Activated B cell treated with CpG ODN at 0.5 μM for 24 hours (primary cell): ENCODE measurements around the gene AHDC1. TPM values are rescaled to one million over a fixed set of nuclear protein-coding genes. Genes with fewer than 3 reads are reported as not detected.

Experiments used
- ATAC-seq: fragments of 200-7000 bp; cut with Tn5 transposase; one replicate; pipeline ENCODE4 v1.10.0; 2021; ENCODE audit warnings: low read depth, mild to moderate bottlenecking, moderate library complexity
- CTCF ChIA-PET: fragments of 350-600 bp; sonication (Branson Sonifier 250); formaldehyde crosslinking; loops from one replicate; lab custom pipeline; 2021; ENCODE audit warnings: antibody characterized with exemption; lab: Charles Lee
- POLR2A ChIA-PET: fragments of 350-600 bp; sonication (Branson Sonifier 250); formaldehyde crosslinking; loops from one replicate; lab custom pipeline; 2021; ENCODE audit warnings: antibody characterized with exemption; lab: Charles Lee
- DNase-seq: peaks from one replicate; pipeline ENCODE4 v3.0.0; 2022
- H3K27ac Mint-ChIP-seq: one replicate; pipeline ENCODE4 v1.8.0; 2020; ENCODE audit warnings: mixed read lengths
- H3K27me3 Mint-ChIP-seq: one replicate; pipeline ENCODE4 v1.8.0; 2021; ENCODE audit warnings: mixed read lengths
- H3K36me3 Mint-ChIP-seq: one replicate; pipeline ENCODE4 v1.8.0; 2021; ENCODE audit warnings: low read depth, mixed read lengths
- H3K4me1 Mint-ChIP-seq: one replicate; pipeline ENCODE4 v1.8.0; 2021; ENCODE audit warnings: mixed read lengths
- H3K4me3 Mint-ChIP-seq: one replicate; pipeline ENCODE4 v1.8.0; 2020; ENCODE audit warnings: mild to moderate bottlenecking, mixed read lengths
- H3K9me3 Mint-ChIP-seq: one replicate; pipeline ENCODE4 v1.8.0; 2020; ENCODE audit warnings: mixed read lengths
- CTCF ChIP-seq: fragments of 200-600 bp; IDR thresholded peaks from one replicate; pipeline ENCODE4 v1.8.0; 2022; ENCODE audit warnings: antibody characterized with exemption, mild to moderate bottlenecking
- intact Hi-C: fragments of 100-400 bp; cut with micrococcal nuclease; formaldehyde crosslinking; loops from one replicate; pipeline ENCODE4 v1.15.1; 2024
- total RNA-seq: library from RNA; stranded (reverse); gene quantifications from 2 replicates; pipeline ENCODE4 v1.2.3, GENCODE V29; 2022

Gene AHDC1
- total RNA-seq, 1 donor from 2014 or later: 22.4 TPM

- Mint-ChIP-seq H3K9me3 (no peaks in the 10 kb centered on the region), H3K4me1 (peaks cover 31% of the 10 kb centered on the region), H3K36me3 (peaks cover 70% of the 10 kb centered on the region), H3K4me3 (no peak overlapping the region), H3K27ac (no peak overlapping the region), H3K27me3 (no peaks in the 10 kb centered on the region)
- no peak for TF ChIP-seq CTCF
- ChIA-PET CTCF (interaction anchor here (0.9 to 1.7 kb wide), 5 partner anchors 10 to 58 kb away, joined by 3 to 4 read pairs (median 3); no protein-coding TSS in a partner anchor), POLR2A (interaction anchor here (0.6 to 12.2 kb wide), 4 partner anchors 17 to 192 kb away, joined by 3 to 207 read pairs (median 4); no protein-coding TSS in a partner anchor)
- no peak for DNase-seq
- intact Hi-C loops: no loop called here
- ATAC-seq: no peak
Measured at GRCh38 chr1:27614625-27615344, 10.8 kb upstream of the AHDC1 start.

GRCh38 chr1:27614043-27614624 lies 10.2 kb upstream of the AHDC1 start:
- ChIA-PET POLR2A (interaction anchor here (1.3 to 12.2 kb wide), 2 partner anchors 45 to 48 kb away, joined by 3 to 207 read pairs; no protein-coding TSS in a partner anchor), CTCF (interaction anchor here (0.9 to 1.7 kb wide), 5 partner anchors 9 to 57 kb away, joined by 3 to 4 read pairs (median 3); no protein-coding TSS in a partner anchor)
- intact Hi-C loops: no loop called here
- H3K27ac Mint-ChIP-seq: peak overlapping the region; percentile 59
- no peak overlapping the region for H3K4me3 Mint-ChIP-seq
- H3K4me1 Mint-ChIP-seq: peaks cover 26% of the 10 kb centered on the region
- H3K27me3 Mint-ChIP-seq: no peaks in the 10 kb centered on the region
- no peak for ATAC-seq
- H3K9me3 Mint-ChIP-seq: no peaks in the 10 kb centered on the region
- no peak for DNase-seq
- peaks cover 64% of the 10 kb centered on the region for H3K36me3 Mint-ChIP-seq
- TF ChIP-seq CTCF: no peak

GRCh38 chr1:27612718-27613117 lies 8.8 kb upstream of the AHDC1 start:
- DNase-seq (no peak), ATAC-seq (no peak)
- Mint-ChIP-seq H3K36me3 (peaks cover 55% of the 10 kb centered on the region), H3K4me3 (no peak overlapping the region), H3K4me1 (peaks cover 14% of the 10 kb centered on the region), H3K9me3 (no peaks in the 10 kb centered on the region), H3K27ac (no peak overlapping the region), H3K27me3 (no peaks in the 10 kb centered on the region)
- intact Hi-C loops: no loop called here
- POLR2A ChIA-PET: interaction anchor here (1.0 to 12.2 kb wide), 4 partner anchors 9 to 49 kb away, joined by 3 to 207 read pairs (median 4); no protein-coding TSS in a partner anchor
- CTCF ChIA-PET: no interaction called here
- no peak for TF ChIP-seq CTCF

GRCh38 chr1:27611450-27611849 lies 7.5 kb upstream of the AHDC1 start:
- Mint-ChIP-seq H3K9me3 (no peaks in the 10 kb centered on the region), H3K4me1 (peaks cover 12% of the 10 kb centered on the region), H3K27me3 (no peaks in the 10 kb centered on the region), H3K4me3 (no peak overlapping the region), H3K36me3 (peaks cover 44% of the 10 kb centered on the region), H3K27ac (peak overlapping the region; percentile 6)
- CTCF ChIA-PET: interaction anchor here (1.1 to 8.8 kb wide), 4 partner anchors 32 to 195 kb away, joined by 3 to 253 read pairs (median 4); no protein-coding TSS in a partner anchor
- POLR2A ChIA-PET: interaction anchor here (1.6 to 12.2 kb wide), 5 partner anchors 9 to 50 kb away, joined by 6 to 207 read pairs (median 20); no protein-coding TSS in a partner anchor
- no peak for ATAC-seq
- no peak for TF ChIP-seq CTCF
- intact Hi-C loops: no loop called here
- DNase-seq: no peak
